Measurements from ENCODE around the gene ING4. TPM values are rescaled to one million over a fixed set of nuclear protein-coding genes. Genes with fewer than 3 reads are reported as not detected.
A peak's percentile ranks its signal among the peaks of the same experiment; 100 is the strongest.

The ING4 gene
- total and polyA plus RNA-seq, 2 experiments from 2014 or later: 31.7 to 43.5 TPM

- Histone ChIP-seq H3K9ac (no peak overlapping the region), H3F3A (ENCODE audit: insufficient read depth) (no peaks in the 10 kb centered on the region), H3K9me2 (ENCODE audit: insufficient read depth) (no peaks in the 10 kb centered on the region), H3K36me3 (ENCODE audit: low read depth) (no peaks in the 10 kb centered on the region), H4K20me1 (ENCODE audit: insufficient read depth) (no peaks in the 10 kb centered on the region), H2AFZ (no peak overlapping the region), H3K27me3 (replicated peaks; ENCODE audit: insufficient read depth) (no peaks in the 10 kb centered on the region; the same call in 1 of the 2 replicates), H3K4me1 (ENCODE audit: insufficient read depth) (peaks cover 8% of the 10 kb centered on the region; the same call in 1 of the 2 replicates), H3K4me2 (ENCODE audit: unreplicated experiment) (no peak overlapping the region), H3K79me2 (ENCODE audit: insufficient read depth) (no peaks in the 10 kb centered on the region), H3K27ac (no peak overlapping the region), H3K9me3 (ENCODE audit: low read depth) (no peaks in the 10 kb centered on the region), H3K4me3 (no peak overlapping the region)
- no peak for DNase-seq
- 85 to 88% methylated on average over 4 of the region's 4 CpGs for WGBS, 2 experiments (ENCODE audit: low coverage in 1 of 2, low lambda C conversion rate in 2 of 2, missing lambda C conversion rate in 2 of 2)
- in situ Hi-C loops (cut with MboI): no loop called here
- TF ChIP-seq EZH2phosphoT487 (IDR thresholded peaks at IDR 0.05; ENCODE audit: insufficient read depth, low read depth) (no peak), EZH2 (IDR thresholded peaks at IDR 0.05; ENCODE audit: insufficient read depth, poor library complexity, severe bottlenecking) (no peak)
These were observed 22.4 kb downstream of the ING4 start for GRCh38 chr12:6640497-6640896.

DNA sequence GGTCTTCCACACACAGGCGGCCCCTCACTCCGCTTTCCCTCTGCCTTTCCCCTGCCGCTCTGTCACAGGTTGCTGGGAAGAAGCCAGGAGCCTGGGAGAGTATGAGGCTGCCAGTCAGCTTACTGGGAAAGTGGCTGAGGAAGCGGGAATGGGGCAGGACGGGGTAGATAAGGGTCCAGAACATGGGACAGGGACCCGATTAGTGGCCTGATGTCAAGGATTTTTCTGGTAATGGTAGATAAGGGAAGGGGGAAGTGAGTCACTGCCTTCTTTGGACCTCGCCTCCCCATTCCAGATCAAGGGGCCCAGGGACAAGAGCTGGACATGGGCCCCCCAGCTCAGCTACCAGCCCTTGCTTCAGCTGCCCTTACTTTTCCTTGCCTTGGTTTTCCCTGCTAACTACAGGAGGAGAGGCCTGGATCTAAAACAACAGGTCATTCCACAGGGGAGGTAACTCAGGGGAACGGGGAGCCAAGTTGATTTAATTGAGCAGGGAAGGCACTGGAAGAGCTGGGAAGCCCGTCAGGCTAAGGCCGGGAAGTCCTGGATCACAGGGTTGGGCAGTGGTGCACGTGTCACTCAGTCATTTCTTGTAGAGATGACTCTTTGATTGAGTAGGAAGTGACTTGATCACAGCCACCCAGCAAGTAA, 23.6 kb downstream of the ING4 start:
- no peak overlapping the region for H3K4me2 ChIP-seq (ENCODE audit: unreplicated experiment)
- H3K79me2 ChIP-seq (ENCODE audit: insufficient read depth): no peaks in the 10 kb centered on the region
- H4K20me1 ChIP-seq (ENCODE audit: insufficient read depth): no peaks in the 10 kb centered on the region
- H3F3A ChIP-seq (ENCODE audit: insufficient read depth): no peaks in the 10 kb centered on the region
- no peak overlapping the region for H3K4me3 ChIP-seq
- no peaks in the 10 kb centered on the region for H3K36me3 ChIP-seq (ENCODE audit: low read depth)
- no peaks in the 10 kb centered on the region for H3K9me3 ChIP-seq (ENCODE audit: low read depth)
- H3K9ac ChIP-seq: no peak overlapping the region
- 58 to 66% methylated on average over 11 of the region's 11 CpGs for WGBS, 2 experiments (ENCODE audit: low coverage in 1 of 2, low lambda C conversion rate in 2 of 2, missing lambda C conversion rate in 2 of 2)
- no peaks in the 10 kb centered on the region; the same call in 1 of the 2 replicates for H3K27me3 ChIP-seq (replicated peaks; ENCODE audit: insufficient read depth)
- H3K9me2 ChIP-seq (ENCODE audit: insufficient read depth): no peaks in the 10 kb centered on the region
- H3K27ac ChIP-seq: no peak overlapping the region
- DNase-seq: no peak
- in situ Hi-C loops (cut with MboI): no loop called here
- no peak overlapping the region for H2AFZ ChIP-seq
- H3K4me1 ChIP-seq (ENCODE audit: insufficient read depth): peaks cover 8% of the 10 kb centered on the region; the same call in 1 of the 2 replicates
- TF ChIP-seq EZH2 (IDR thresholded peaks at IDR 0.05; ENCODE audit: insufficient read depth, poor library complexity, severe bottlenecking) (no peak), EZH2phosphoT487 (IDR thresholded peaks at IDR 0.05; ENCODE audit: insufficient read depth, low read depth) (no peak)

GRCh38 chr12:6638305-6638704, 24.6 kb downstream of the ING4 start:
- Histone ChIP-seq H2AFZ (no peak overlapping the region), H3K27me3 (replicated peaks; ENCODE audit: insufficient read depth) (no peaks in the 10 kb centered on the region; the same call in 1 of the 2 replicates), H3K27ac (no peak overlapping the region), H3K9ac (no peak overlapping the region), H3K36me3 (ENCODE audit: low read depth) (no peaks in the 10 kb centered on the region), H3K4me2 (ENCODE audit: unreplicated experiment) (no peak overlapping the region), H3F3A (ENCODE audit: insufficient read depth) (no peaks in the 10 kb centered on the region), H3K9me2 (ENCODE audit: insufficient read depth) (no peaks in the 10 kb centered on the region), H3K4me3 (no peak overlapping the region), H3K79me2 (ENCODE audit: insufficient read depth) (no peaks in the 10 kb centered on the region), H3K4me1 (ENCODE audit: insufficient read depth) (peaks cover 8% of the 10 kb centered on the region; the same call in 1 of the 2 replicates), H4K20me1 (ENCODE audit: insufficient read depth) (no peaks in the 10 kb centered on the region), H3K9me3 (ENCODE audit: low read depth) (no peaks in the 10 kb centered on the region)
- in situ Hi-C loops (cut with MboI): no loop called here
- no peak for TF ChIP-seq EZH2 (IDR thresholded peaks at IDR 0.05; ENCODE audit: insufficient read depth, poor library complexity, severe bottlenecking)
- TF ChIP-seq EZH2phosphoT487 (IDR thresholded peaks at IDR 0.05; ENCODE audit: insufficient read depth, low read depth): no peak
- 76 to 85% methylated on average over 9 of the region's 9 CpGs for WGBS, 2 experiments (ENCODE audit: low coverage in 1 of 2, low lambda C conversion rate in 2 of 2, missing lambda C conversion rate in 2 of 2)
- DNase-seq: no peak

GRCh38 chr12:6635856-6636531, 26.9 kb downstream of the ING4 start, which contains the start of gene LPAR5:
Gene LPAR5 (minus strand): TSS chr12:6635959. CDS start chr12:6621248, 14,711 bp downstream.
- Histone ChIP-seq H3K27ac (no peak within 1 kb of the TSS), H2AFZ (peak within 1 kb of the TSS; percentile 43), H3F3A (ENCODE audit: insufficient read depth) (no peaks in the 10 kb centered on the region), H3K36me3 (ENCODE audit: low read depth) (no peaks in the 10 kb centered on the region), H3K79me2 (ENCODE audit: insufficient read depth) (no peaks in the 10 kb centered on the region), H3K9ac (peak within 1 kb of the TSS; percentile 14; the same call in 1 of the 2 replicates), H3K9me3 (ENCODE audit: low read depth) (no peaks in the 10 kb centered on the region), H3K4me1 (ENCODE audit: insufficient read depth) (peaks cover 8% of the 10 kb centered on the region; the same call in 1 of the 2 replicates), H3K4me2 (ENCODE audit: unreplicated experiment) (no peak within 1 kb of the TSS), H4K20me1 (ENCODE audit: insufficient read depth) (no peaks in the 10 kb centered on the region), H3K27me3 (replicated peaks; ENCODE audit: insufficient read depth) (no peaks in the 10 kb centered on the region; the same call in 1 of the 2 replicates), H3K9me2 (ENCODE audit: insufficient read depth) (no peaks in the 10 kb centered on the region), H3K4me3 (no peak within 1 kb of the TSS)
- TF ChIP-seq EZH2phosphoT487 (IDR thresholded peaks at IDR 0.05; ENCODE audit: insufficient read depth, low read depth) (no peak), EZH2 (IDR thresholded peaks at IDR 0.05; ENCODE audit: insufficient read depth, poor library complexity, severe bottlenecking) (no peak)
- peak; percentile 80 for DNase-seq
- in situ Hi-C loops (cut with MboI): no loop called here
- 18 to 21% methylated on average over 17 to 18 of the region's 18 CpGs for WGBS, 2 experiments (ENCODE audit: low coverage in 1 of 2, low lambda C conversion rate in 2 of 2, missing lambda C conversion rate in 2 of 2)

Measured in GM23248 (cell line).